Panc1 (cell line): Measurements from ENCODE around the gene PLD1. TPM values are rescaled to one million over a fixed set of nuclear protein-coding genes. Genes with fewer than 3 reads are reported as not detected.

Source experiments
- ATAC-seq: fragments of 200-7000 bp; cut with Tn5 transposase; 2 replicates; pipeline ENCODE4 v1.9.1; 2020; ENCODE audit warnings: mild to moderate bottlenecking, moderate library complexity
- BruUV-seq: library from RNA; stranded (reverse); fragments of 400-500 nt; replicated peaks from 2 replicates; lab custom pipeline; 2021; lab: Mats Ljungman, UMichigan
- CTCF ChIA-PET: fragments of 300-600 bp; sonication (Branson Sonifier 250); formaldehyde crosslinking; loops from one replicate; lab custom pipeline; 2022; ENCODE audit warnings: antibody characterized with exemption; lab: Charles Lee
- POLR2A ChIA-PET: fragments of 300-600 bp; sonication (Branson Sonifier 250); formaldehyde crosslinking; loops from one replicate; lab custom pipeline; 2022; ENCODE audit warnings: antibody characterized with exemption; lab: Charles Lee
- DNase-seq: peaks from one replicate; pipeline ENCODE4 v3.0.0-alpha.2; 2010; ENCODE audit warnings: low read depth, low spot score
- H3K27ac ChIP-seq: 2 replicates; pipeline ENCODE4 v1.5.1; 2011; ENCODE audit warnings: mild to moderate bottlenecking, low read length, inconsistent platforms
- H3K27me3 ChIP-seq: fragments of 200-500 bp; sonication (Bioruptor generic); 2 replicates; pipeline ENCODE4 v1.6.0; 2014; ENCODE audit warnings: low read length, inconsistent platforms; ENCODE audit not compliant: control insufficient read depth, insufficient read depth
- H3K36me3 ChIP-seq: fragments of 200-500 bp; sonication (Bioruptor generic); 2 replicates; pipeline ENCODE4 v1.5.1; 2014; ENCODE audit warnings: inconsistent platforms, mild to moderate bottlenecking, low read length, moderate library complexity; ENCODE audit not compliant: control insufficient read depth, insufficient read depth
- H3K4me1 ChIP-seq: 2 replicates; pipeline ENCODE4 v1.5.1; 2011; ENCODE audit warnings: inconsistent platforms, mild to moderate bottlenecking, low read length, moderate library complexity; ENCODE audit not compliant: control insufficient read depth, insufficient read depth
- H3K4me3 ChIP-seq, 2 experiments: 2 replicates each; pipeline ENCODE4 v1.5.1; 2011 to 2012; ENCODE audit warnings: low read depth in 2 of 2, low read length in 2 of 2, mild to moderate bottlenecking in 2 of 2, inconsistent platforms in 1 of 2, moderate library complexity in 1 of 2
- H3K9me3 ChIP-seq: fragments of 200-500 bp; sonication (Bioruptor generic); 2 replicates; pipeline ENCODE4 v1.5.1; 2014; ENCODE audit warnings: low read depth, mild to moderate bottlenecking, inconsistent platforms, low read length, moderate library complexity; ENCODE audit not compliant: control insufficient read depth, insufficient read depth
- POLR2AphosphoS5 ChIP-seq: IDR thresholded peaks from 2 replicates; pipeline ENCODE4 v1.6.1; 2012; ENCODE audit warnings: mild to moderate bottlenecking, low read depth, low read length, moderate library complexity
- REST ChIP-seq, 2 experiments: IDR thresholded peaks; 2 replicates each; pipeline ENCODE4 v1.6.1; 2011 to 2012; ENCODE audit warnings: low read depth in 2 of 2, control low read depth in 1 of 2, low read length in 1 of 2, mild to moderate bottlenecking in 1 of 2, moderate library complexity in 1 of 2; ENCODE audit not compliant: insufficient read depth in 1 of 2
- SIN3A ChIP-seq: IDR thresholded peaks from 2 replicates; pipeline ENCODE4 v1.6.1; 2012; ENCODE audit warnings: low read depth, mild to moderate bottlenecking, low read length, moderate library complexity, borderline replicate concordance; ENCODE audit not compliant: insufficient read depth
- TCF7L2 ChIP-seq: IDR thresholded peaks from 2 replicates; pipeline ENCODE4 v1.6.1; 2011; ENCODE audit warnings: mild to moderate bottlenecking, low read depth, low read length, inconsistent platforms
- in situ Hi-C: cut with HindIII; loops from 2 replicates; pipeline ENCODE4 v1.10.0; 2016; ENCODE audit warnings: low sequenced_read_pairs, low pct_unique_long_range_greater_than_20kb
- intact Hi-C: fragments of 100-400 bp; cut with micrococcal nuclease; formaldehyde crosslinking; loops from one replicate; pipeline ENCODE4 v1.10.0; 2022; ENCODE audit not compliant: unreplicated experiment
- total RNA-seq: library from RNA; stranded (reverse); gene quantifications from one replicate; pipeline ENCODE4 v1.2.1, GENCODE V29; 2021; ENCODE audit not compliant: unreplicated experiment
- TF ChIP-seq, protein P1 (sequence below): fragments of 450-650 bp; IDR thresholded peaks from 2 replicates; pipeline ENCODE4 v1.5.1; 2017; ENCODE audit warnings: mild to moderate bottlenecking

The PLD1 gene
- total RNA-seq, 1 experiment from 2014 or later = 20.6 TPM

- POLR2A ChIA-PET = no interaction called here
Observed at GRCh38 chr3:171704002-171704401, 106.3 kb downstream of the PLD1 start.

GRCh38 chr3:171703144-171703543, 107.1 kb downstream of the PLD1 start:
- intact Hi-C loops = no loop called here
- H3K36me3 ChIP-seq = no peaks in the 10 kb centered on the region
- in situ Hi-C loops = no loop called here
- H3K9me3 ChIP-seq = peaks cover 13% of the 10 kb centered on the region; the same call in 1 of the 2 replicates
- H3K27me3 ChIP-seq = no peaks in the 10 kb centered on the region
- no peak overlapping the region for H3K27ac ChIP-seq
- ChIA-PET POLR2A (no interaction called here), CTCF (no interaction called here)
- no peaks in the 10 kb centered on the region for H3K4me1 ChIP-seq
- no TSS peak for BruUV-seq
- ATAC-seq (no peak), DNase-seq (no peak)
- H3K4me3 ChIP-seq = no peak overlapping the region
- TF ChIP-seq TCF7L2 (no peak), POLR2AphosphoS5 (no peak), SIN3A (no peak), REST (IDR thresholded peaks at IDR 0.05; ENCODE audit: insufficient read depth in 1 of 2, low read depth in 2 of 2, low read length in 1 of 2) (no peak)
- TF ChIP-seq, protein P1, sequence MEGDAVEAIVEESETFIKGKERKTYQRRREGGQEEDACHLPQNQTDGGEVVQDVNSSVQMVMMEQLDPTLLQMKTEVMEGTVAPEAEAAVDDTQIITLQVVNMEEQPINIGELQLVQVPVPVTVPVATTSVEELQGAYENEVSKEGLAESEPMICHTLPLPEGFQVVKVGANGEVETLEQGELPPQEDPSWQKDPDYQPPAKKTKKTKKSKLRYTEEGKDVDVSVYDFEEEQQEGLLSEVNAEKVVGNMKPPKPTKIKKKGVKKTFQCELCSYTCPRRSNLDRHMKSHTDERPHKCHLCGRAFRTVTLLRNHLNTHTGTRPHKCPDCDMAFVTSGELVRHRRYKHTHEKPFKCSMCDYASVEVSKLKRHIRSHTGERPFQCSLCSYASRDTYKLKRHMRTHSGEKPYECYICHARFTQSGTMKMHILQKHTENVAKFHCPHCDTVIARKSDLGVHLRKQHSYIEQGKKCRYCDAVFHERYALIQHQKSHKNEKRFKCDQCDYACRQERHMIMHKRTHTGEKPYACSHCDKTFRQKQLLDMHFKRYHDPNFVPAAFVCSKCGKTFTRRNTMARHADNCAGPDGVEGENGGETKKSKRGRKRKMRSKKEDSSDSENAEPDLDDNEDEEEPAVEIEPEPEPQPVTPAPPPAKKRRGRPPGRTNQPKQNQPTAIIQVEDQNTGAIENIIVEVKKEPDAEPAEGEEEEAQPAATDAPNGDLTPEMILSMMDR = no peak

More at GRCh38 chr3:171704002-171704401, 106.3 kb downstream of the PLD1 start:
- in situ Hi-C loops (no loop called here), intact Hi-C loops (no loop called here)
- Histone ChIP-seq H3K9me3 (peaks cover 13% of the 10 kb centered on the region; the same call in 1 of the 2 replicates), H3K27me3 (no peaks in the 10 kb centered on the region), H3K36me3 (no peaks in the 10 kb centered on the region), H3K4me1 (no peaks in the 10 kb centered on the region), H3K27ac (no peak overlapping the region), H3K4me3 (no peak overlapping the region)
- CTCF ChIA-PET = no interaction called here
- ATAC-seq (no peak), DNase-seq (no peak)
- no peak for TF ChIP-seq TCF7L2
- TF ChIP-seq POLR2AphosphoS5 = no peak
- TF ChIP-seq, protein P1 = peak; percentile 62
- no TSS peak for BruUV-seq
